IPS-NIHi7 (cell line): Measurements from ENCODE around the gene SLC6A3.
"Not testable (repeated sequence)": the region's sequence is repeated elsewhere in the genome, so short reads cannot be mapped to it uniquely, and the experiment has no call there.

Source experiments
- DNase-seq: peaks from one replicate; pipeline ENCODE4 v3.0.0; 2012; ENCODE audit warnings: mixed read lengths; ENCODE audit errors: extremely low spot score

SLC6A3 gene

DNA sequence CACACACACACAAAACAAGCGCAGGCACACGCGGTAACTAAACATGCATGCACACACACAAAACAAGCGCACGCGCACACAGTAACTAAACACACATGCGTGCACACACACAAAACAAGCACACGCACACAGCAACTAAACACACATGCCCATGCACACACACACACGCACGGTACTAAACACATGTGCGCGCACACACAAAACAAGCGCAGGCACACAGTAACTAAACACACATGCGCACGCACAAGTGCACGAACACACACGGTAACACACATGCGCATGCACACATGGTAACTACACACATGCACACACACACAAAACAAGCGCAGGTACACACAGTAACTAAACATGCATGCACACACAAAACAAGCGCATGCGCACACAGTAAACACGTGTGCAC lies 19.9 kb upstream of the SLC6A3 start:
- no peak for DNase-seq

DNA sequence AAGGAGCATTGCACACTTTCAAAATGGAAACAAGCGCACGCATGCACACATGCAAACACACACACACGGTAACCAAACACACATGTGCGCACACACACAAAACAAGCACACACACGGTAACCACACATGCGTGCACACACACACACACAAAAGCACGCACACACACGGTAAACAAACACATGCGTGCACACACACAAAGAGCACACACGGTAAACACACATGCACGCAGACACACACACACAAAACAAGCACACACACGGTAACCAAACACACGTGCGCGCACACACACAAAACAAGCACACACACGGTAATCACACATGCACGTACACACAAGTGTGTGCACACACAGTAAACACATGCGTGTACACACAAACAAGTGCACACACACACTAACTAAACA lies 19.3 kb upstream of the SLC6A3 start:
- no peak for DNase-seq

DNA sequence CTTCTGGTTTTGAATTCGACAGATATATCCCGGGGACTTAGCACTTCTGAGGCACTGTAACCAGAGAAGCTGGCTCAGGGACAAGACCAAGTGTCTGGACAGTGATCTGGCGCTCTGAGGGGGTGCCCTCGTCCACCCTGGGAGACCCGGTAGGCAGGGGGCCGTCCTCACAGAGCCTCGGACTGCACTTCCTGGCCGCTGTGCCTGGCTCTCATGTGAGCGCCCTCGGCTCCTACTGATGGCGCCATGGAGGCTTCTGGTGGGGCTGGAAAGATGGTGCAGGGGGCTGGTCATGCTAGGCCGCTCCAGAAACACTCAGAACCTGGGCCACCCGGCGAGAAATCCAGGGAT lies 18.8 kb upstream of the SLC6A3 start:
- DNase-seq: no peak

DNA sequence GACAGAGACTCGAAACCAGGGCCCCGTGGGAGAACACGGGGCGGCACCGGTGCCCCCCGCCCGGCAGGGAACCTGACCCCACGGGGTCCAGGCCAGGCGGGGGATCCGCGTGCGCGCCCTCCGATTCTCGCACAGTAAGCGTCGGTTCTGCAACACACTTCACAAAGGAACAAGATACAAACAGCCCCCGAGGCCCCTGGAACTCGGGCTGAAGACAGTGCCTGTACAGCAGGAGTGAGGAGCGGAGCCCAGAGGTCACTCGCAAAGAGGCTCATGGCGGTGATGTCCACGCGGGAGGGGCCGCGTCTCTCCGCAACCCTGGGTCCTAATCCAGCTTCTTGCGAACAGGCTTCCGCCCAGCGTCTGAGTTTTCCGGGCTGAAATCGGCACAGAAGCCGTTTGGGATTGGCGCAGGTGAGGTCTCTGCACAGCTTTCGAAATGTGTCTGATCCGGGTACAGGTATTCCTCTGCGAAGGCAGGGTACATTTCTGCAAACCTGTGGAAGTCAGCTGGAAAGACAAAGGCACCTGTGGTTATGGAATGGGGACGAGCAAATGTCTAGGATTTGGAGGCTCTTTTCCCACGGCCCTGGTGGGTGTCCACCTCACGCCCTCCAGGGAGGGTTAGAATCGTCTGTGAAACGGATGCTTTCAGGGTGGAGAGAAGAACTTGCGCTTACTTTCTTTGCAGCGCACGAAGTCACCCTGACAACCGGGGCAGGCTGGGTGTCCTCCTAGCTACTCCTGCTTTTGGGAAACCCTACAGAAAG lies 18.3 kb upstream of the SLC6A3 start:
- DNase-seq: no peak

DNA sequence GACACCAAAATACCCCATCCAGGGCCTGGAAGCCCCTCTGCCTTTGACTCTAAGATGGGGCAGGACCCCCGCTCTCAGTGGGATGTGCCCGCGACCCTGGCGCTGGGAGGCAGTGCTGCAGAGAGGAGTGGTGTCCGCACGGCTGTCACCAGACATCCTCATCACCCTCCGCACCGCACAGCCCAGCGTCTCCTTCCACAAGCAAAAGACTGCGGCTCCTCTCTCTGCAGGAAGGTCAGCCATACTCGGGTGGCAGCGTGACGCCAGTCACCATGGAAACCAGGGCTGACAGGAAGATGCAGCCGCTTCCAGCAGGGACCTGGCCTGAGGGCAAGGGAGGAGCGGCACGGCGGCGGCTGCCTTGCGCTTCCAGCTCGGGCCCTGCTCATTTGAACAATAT lies 17.1 kb upstream of the SLC6A3 start:
- no peak for DNase-seq

DNA sequence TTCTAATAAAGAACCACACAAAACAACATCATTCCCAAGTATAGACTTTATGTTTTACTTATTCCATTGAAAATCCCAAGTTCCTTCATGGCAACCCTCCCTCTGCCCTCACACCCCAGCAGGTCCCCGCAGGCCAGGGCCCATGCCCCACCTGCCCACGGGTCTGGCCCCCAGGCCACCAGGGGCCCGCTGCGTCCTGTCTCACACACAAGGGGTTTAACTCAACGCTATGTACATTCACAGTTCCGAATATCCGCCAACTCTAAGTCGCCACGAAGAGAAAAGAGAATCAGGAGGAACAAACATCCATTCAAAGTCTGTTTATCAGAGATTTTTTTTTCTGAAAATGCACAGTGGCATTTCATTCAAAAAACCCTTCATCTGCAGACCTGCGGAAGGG lies 16.2 kb upstream of the SLC6A3 start:
- no peak for DNase-seq

DNA sequence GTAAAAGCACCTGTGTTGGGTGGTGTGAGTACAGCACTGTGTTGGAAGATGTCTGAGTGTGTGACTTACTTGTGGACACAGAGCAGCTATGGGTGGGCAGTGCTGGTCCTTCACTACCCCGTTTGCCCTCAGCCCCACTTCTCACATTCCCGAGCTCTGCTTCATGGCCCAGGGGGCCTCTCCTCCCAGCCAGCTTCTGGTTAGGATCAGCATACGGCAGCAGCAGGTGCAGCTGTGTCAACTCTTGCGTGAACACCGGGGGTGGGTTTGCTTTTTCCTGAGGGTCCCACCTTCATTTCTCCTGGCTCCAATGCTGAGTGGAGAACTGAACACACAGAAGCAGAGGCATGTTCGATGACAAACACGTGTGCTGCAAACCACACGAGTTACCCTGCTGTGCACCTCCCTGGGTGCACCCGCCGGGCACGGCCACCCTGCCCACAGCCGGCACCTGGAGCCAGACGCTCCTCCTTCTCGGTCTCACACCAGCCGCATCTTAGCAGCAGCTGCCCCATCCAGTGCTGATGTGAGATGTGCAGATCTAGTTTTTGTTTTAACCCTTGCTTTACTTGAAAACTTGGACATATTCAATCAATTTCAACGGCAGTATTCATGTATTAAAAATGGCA lies 14.9 kb upstream of the SLC6A3 start:
- DNase-seq: no peak

DNA sequence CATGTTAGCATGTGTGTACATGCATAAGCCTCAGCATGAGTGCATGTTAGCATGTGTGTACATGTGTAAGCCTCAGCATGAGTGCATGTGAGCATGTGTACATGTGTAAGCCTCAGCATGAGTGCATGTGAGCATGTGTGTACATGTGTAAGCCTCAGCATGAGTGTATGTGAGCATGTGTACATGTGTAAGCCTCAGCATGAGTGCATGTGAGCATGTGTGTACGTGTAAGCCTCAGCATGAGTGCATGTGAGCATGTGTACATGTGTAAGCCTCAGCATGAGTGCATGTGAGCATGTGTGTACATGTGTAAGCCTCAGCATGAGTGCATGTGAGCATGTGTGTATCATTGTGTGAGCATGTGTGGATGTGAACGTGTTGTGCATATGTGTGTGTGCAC lies 14.2 kb upstream of the SLC6A3 start:
- DNase-seq: not testable (repeated sequence)

DNA sequence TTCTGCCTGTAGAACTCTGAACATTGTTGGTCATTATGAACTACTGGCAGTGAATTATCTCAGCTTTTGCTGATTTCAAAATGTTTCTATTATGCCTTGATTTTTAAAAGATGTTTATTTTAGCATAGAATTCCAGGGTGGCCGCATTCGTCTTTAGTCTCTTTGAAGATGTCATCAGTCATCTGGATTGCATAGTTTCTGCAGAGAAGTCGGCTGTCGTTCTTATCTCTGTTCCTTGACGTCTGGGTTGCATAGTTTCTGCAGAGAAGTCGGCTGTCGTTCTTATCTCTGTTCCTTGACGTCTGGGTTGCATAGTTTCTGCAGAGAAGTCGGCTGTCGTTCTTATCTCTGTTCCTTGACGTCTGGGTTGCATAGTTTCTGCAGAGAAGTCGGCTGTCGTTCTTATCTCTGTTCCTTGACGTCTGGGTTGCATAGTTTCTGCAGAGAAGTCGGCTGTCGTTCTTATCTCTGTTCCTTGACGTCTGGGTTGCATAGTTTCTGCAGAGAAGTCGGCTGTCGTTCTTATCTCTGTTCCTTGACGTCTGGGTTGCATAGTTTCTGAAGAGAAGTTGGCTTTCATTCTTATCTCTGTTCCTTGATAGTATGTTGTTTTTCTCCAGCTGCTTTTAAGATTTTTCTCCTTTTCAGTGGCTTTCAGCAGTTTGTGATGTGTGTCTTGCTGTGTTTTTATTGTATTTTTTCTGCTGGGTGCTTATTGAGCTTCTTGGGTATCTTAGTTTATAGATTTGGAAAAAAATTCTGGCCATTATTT lies 11.1 kb upstream of the SLC6A3 start:
- DNase-seq: not testable (repeated sequence)

DNA sequence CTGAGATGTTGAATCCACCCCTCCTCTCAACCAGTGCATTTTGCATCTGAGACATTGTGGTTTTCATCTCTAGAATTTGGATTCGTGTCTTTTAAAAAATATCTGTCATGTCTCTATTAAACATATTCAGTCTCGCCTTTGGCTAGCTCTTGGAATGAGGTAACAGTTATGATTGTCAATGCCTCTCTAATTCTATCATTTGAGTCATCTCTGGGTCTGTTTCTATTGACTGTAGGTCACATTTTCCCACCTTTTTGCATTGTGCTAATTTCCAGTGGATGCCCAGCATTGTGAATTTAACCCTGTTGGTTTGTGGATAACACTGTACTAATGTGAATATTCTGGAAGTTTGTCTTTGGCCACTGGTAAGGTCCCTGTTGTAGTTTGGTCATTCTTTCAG lies 8.4 kb upstream of the SLC6A3 start:
- DNase-seq: no peak

DNA sequence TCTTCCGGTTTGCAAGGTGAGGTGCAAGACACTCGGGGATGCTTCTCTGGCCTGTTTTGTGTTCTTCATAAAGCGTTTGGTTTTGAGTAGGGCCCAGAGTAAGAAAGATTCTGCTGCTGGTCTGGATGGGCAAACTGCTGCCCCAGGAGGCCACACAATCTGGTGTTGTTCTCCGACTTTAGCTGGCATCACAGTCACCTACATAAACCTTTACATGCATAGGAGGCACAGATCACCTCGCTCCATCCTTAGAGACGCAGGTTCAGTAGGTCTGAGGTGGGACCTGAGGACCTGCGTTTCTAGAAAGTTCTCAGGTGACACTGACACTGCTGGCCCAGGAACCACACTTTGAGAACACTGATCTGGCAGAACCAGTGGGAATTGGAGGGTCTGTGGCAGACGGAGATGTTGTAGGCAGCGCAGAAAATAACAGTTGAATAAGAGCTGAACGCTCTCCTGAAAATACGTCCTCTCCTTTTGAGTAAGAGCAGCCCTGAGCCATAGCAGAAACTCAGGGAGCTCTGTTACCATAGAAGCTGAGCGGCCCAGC lies 3.9 kb upstream of the SLC6A3 start:
- no peak for DNase-seq

DNA sequence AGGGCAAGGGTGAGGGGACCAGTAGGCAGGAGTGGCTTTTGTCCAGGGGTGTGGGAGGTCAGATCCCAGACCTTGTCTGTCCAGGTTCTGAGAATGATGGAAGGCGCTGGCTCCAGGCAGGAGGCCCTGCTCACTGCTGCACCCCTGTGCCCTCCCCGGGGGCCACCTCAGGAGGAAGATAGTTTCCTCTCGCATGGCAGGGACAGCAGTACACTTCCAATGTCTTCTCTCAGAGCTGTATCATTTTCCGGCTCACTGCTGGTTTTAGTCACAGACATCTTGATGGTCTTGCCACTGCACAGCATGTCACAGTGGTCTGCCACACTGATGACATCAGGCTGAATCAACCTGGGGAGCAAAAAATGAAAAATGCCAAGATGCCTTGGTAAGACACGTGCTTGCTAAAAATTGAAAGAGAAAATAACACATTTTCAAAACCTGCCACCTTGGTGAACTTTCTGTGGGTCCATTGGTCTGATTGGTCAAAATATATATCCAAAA lies 3.3 kb upstream of the SLC6A3 start:
- no peak for DNase-seq

DNA sequence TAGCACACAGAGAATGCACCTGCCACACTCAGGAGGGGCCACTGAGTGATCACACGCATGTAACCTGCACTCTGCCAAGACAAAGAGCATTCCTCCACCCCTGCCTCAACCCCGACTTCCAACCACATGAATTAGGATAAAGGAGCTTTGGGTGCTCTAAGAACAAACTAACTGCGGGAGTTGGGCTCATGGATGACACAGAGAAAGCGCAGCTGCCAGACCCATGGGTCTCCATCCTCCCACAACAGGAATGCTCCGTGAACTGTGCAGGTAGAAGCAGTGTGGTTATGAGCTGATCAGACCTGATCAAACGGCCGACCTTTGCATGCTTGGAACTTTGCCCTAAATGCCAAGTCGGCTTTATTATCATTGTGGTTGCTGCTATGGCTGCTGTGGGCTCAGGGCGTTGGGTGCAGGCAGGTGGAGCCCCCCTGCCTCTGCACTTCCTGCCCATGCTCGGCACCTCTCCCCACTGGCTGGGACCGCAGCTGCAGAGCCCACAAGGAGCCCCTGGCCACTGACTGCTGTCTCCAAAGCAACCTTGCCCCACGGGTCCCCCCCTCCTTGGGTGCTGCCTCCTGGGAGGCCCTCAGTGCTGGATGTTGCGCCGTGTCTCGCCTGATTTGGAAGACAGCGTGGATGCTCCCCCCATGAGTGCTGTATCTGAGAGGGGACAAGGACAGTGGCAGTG lies 2.6 kb upstream of the SLC6A3 start:
- DNase-seq: no peak

DNA sequence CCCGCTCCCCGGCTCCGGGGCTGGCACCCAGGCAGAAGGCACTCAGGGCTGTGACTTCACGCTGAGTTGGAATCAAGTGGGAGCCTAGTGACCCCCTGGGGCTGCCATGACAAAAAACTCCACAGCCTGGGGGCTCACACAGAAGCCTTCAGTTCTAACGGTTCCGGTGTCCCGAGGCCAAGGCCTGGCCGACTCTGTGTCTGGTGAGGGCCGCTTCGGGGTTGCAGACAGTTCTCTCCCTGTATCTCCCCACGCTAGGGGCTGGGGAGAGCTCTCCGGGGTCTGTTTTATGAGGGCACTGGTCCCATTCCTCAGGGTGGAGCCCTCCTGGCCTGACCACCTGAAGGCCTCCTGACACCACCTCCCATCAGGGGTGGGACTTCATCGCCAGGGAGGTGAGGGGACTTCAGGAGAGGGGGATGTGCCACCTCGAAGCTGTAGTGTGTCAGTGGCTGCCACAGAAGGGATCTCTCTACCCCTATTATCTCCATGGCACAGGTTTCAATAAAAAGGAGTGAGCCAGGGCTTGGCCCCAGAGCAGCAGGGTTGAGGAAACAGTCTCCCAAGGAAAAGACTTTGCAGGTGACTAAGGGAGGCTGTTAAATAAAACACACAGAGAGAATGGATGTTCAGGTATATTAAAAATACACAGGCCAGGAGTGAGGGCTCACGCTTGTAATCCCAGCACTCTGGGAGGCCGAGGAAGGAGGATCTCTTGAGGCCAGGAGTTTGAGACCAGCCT lies 1.5 kb upstream of the SLC6A3 start:
- DNase-seq: no peak

DNA sequence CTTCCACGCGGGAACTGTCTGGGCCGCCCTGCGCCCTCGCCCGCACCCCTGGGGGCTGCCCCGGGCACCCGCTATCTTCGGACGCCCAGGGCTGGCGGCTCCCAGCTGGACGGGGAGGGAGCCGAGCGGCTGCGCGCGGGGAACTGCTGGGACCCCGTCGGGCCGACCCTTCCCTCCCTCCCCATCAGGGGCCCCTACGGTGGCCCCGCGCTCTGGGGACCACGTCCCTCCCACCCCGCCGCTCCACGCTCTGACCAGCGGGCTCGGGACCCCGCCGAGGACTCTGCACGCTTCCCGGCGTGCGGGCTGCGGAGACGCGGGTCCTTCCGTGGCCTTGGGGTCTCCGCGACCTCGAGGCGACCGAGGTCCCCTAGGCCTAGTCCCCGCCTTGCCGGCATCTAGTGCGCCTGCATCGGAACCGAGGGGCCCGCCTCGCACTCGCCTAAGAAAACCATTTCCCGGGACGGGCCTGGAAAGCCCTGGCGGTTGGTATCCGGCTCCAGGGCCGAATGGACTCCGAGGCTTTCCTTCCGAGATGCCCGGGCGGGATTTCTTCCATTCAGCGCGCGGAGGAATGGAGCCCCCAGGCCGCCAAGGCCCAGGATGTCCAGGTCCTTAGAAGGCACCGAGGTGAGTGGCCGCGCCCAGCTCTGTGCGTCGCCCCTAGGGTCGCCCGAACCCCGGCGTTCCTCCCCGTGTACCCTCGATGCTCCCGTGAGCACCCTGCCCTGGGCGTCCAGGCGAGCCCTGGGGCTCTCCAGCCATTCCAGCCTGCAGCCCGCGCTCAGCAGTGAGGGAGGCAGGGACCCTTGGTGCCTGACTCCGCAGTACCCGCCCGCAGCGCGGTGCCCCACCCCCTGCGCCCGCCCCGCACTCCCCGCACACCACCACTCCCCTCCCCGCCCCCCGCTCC lies 705 bp upstream of the SLC6A3 start:
- DNase-seq: no peak

DNA sequence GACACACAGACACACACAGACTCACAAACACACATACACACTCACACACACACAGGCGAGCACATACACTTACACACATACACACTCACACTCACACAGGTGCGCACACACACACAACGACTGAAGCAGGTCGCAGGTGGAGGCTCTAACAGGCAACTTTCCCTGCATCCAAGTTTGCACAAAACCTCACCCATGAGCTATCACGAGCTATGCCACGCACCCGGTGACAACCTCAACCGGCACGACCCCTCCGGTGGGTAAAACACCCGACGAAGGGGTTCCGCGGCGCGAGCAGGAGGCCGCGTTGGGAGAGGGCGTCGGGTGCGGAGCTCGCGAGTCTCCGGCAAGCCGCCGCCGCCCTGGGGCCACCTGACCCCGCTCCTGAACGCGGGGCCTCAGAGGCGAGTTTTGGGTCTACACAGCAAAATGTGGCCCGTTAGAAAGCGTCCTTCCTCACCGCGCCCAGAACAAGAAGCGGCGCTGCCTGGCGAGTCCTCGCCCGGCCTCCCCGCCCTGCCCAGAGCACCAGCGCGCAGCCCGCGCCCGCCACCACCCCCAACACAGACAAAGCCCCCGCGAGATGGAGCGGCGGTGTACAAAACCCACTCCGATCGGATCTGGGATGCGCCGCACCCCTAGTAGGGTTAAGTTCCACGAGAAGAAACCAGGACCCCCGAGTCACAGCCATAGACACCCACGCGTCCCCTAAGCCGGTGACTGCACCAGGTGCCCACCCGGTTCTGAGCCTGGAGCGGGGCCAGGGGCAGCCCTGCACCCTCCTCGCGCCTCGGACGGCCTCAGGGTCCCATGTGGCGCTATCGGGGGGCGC lies 665 bp downstream of the SLC6A3 start:
- DNase-seq: no peak

DNA sequence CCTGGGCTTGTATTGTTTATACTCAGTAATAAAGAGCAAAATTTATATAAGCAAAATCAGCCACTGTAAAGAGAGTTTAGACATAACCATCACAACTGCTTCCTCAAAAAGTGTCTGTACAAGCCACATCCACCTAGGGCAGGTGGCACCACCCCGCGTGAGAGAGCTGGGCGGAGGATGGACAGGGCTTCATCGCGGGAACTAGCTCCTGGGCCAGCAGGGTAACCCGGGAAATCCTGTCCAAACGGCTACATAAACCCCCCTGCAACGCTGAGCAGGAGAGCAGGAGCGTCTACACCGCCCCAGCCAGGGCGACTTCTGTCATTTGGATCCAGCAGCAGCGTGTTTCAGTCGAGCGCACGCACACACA lies 1.3 kb downstream of the SLC6A3 start:
- DNase-seq: no peak

DNA sequence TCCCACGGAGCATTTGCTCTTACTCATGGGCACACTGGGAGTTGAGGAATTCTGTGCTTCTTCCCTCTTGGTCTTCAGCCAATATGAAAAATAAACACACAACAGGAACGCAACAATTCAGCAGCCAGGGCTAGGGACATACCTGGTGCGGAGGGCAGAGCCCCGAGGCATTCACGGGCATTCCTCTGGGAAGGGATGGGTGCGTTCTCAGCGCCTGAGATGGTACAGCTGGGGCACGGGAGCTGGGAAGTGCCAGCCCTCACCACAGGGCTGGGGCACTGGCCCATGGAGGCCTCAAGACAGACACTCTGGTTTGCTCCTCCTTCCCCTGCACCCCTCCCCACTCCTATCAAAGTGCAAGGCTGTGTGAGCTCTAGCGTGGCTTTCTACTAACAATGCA lies 2.1 kb downstream of the SLC6A3 start:
- no peak for DNase-seq
